ENCODE data around the gene ZDHHC11. TPM values are rescaled to one million over a fixed set of nuclear protein-coding genes. Genes with fewer than 3 reads are reported as not detected.

Gene ZDHHC11
- total RNA-seq, 2 donors from 2014 or later, result 4.7 to 10.9 TPM

DNA sequence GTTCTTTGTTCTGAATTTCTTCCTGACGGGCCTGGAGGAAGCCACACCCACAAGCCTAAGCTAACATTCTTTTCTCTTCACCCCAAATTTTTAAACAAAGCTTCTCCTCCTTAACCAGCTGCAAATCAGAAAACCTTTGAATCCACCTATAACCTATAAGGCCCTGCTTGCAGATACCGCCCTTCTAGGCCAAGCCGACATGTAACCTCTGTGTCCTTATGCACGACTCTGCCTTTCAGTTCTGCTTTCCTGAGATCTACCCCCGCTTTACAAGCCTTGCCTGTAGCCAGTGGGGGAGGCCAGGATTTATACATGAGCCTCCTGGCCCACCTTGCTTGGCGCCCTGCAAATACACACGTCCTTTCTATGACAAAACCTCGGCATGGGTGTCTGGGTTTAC is 22.5 kb upstream of the ZDHHC11 start:
- no peak for DNase-seq
- no peak overlapping the region for H3K27ac ChIP-seq
- intact Hi-C loops (cut with DNase I), result no loop called here
- no peak for ATAC-seq
- no peak for TF ChIP-seq POLR2A (IDR thresholded peaks at IDR 0.05)
- TF ChIP-seq CTCF (IDR thresholded peaks at IDR 0.05), result no peak
- H3K36me3 ChIP-seq (replicated peaks in 1 of 2; ENCODE audit: insufficient read depth in 1 of 2, low read depth in 2 of 2), result peaks cover 0 to 48% of the 10 kb centered on the region in 2 donors
- WGBS, 2 donors, result 84 to 90% methylated on average over 8 of the region's 8 CpGs
- H3K9me3 ChIP-seq, result no peaks in the 10 kb centered on the region
- H3K27me3 ChIP-seq, result no peaks in the 10 kb centered on the region
- no peaks in the 10 kb centered on the region for H3K4me1 ChIP-seq
- no peak overlapping the region for H3K4me3 ChIP-seq

GRCh38 chr5:872301-872700 is 21.5 kb upstream of the ZDHHC11 start:
- Histone ChIP-seq H3K27me3 (no peaks in the 10 kb centered on the region), H3K9me3 (no peaks in the 10 kb centered on the region), H3K27ac (no peak overlapping the region), H3K36me3 (replicated peaks in 1 of 2; ENCODE audit: insufficient read depth in 1 of 2, low read depth in 2 of 2) (peaks cover 0 to 52% of the 10 kb centered on the region in 2 donors), H3K4me1 (no peaks in the 10 kb centered on the region), H3K4me3 (no peak overlapping the region)
- ATAC-seq (no peak), DNase-seq (no peak)
- TF ChIP-seq CTCF (IDR thresholded peaks at IDR 0.05), result no peak
- TF ChIP-seq POLR2A (IDR thresholded peaks at IDR 0.05), result no peak
- intact Hi-C loops (cut with DNase I), result no loop called here
- 79 to 92% methylated on average over 10 of the region's 10 CpGs for whole genome bisulfite sequencing, 2 donors

- intact Hi-C loops (cut with DNase I), result no loop called here
- no peaks in the 10 kb centered on the region for H3K9me3 ChIP-seq
- TF ChIP-seq CTCF (IDR thresholded peaks at IDR 0.05) (no peak), POLR2A (IDR thresholded peaks at IDR 0.05) (no peak)
- no peaks in the 10 kb centered on the region for H3K4me1 ChIP-seq
- H3K27me3 ChIP-seq, result no peaks in the 10 kb centered on the region
- H3K27ac ChIP-seq, result no peak overlapping the region
- H3K4me3 ChIP-seq, result no peak overlapping the region
- no peak for DNase-seq
- no peak for ATAC-seq
- 93% methylated on average over 28 to 29 of the region's 29 CpGs for WGBS, 2 donors
- peaks cover 0 to 49% of the 10 kb centered on the region in 2 donors for H3K36me3 ChIP-seq (replicated peaks in 1 of 2; ENCODE audit: insufficient read depth in 1 of 2, low read depth in 2 of 2)
Observed at GRCh38 chr5:871596-872298, 21.0 kb upstream of the ZDHHC11 start.

GRCh38 chr5:870956-871355 is 20.2 kb upstream of the ZDHHC11 start:
- Histone ChIP-seq H3K4me1 (no peaks in the 10 kb centered on the region), H3K36me3 (replicated peaks in 1 of 2; ENCODE audit: insufficient read depth in 1 of 2, low read depth in 2 of 2) (peaks cover 0 to 42% of the 10 kb centered on the region in 2 donors), H3K9me3 (no peaks in the 10 kb centered on the region), H3K27me3 (no peaks in the 10 kb centered on the region), H3K27ac (no peak overlapping the region), H3K4me3 (no peak overlapping the region)
- ATAC-seq, result no peak
- intact Hi-C loops (cut with DNase I), result no loop called here
- WGBS, 2 donors, result 96 to 100% methylated on average over 4 to 5 of the region's 5 CpGs
- TF ChIP-seq CTCF (IDR thresholded peaks at IDR 0.05) (no peak), POLR2A (IDR thresholded peaks at IDR 0.05) (no peak)
- DNase-seq, result no peak
